GM21723 (cell line): ENCODE results near the gene SLC1A2.
"Not testable (repeated sequence)": the region's sequence is repeated elsewhere in the genome, so short reads cannot be mapped to it uniquely, and the experiment has no call there.

Experiments
- ATAC-seq: cut with Tn5 transposase; IDR thresholded peaks from one replicate; pipeline ENCODE4 v1.9.1; 2021; ENCODE audit warnings: mild to moderate bottlenecking, moderate library complexity; ENCODE audit not compliant: unreplicated experiment

SLC1A2 gene

GRCh38 chr11:35232891-35233330, 186.4 kb downstream of the SLC1A2 start:
- no peak for ATAC-seq

GRCh38 chr11:35231076-35231860, 188.1 kb downstream of the SLC1A2 start:
- no peak for ATAC-seq

GRCh38 chr11:35230388-35230787, 189.0 kb downstream of the SLC1A2 start:
- no peak for ATAC-seq

GRCh38 chr11:35228328-35228725, 191.0 kb downstream of the SLC1A2 start:
- ATAC-seq, result no peak

GRCh38 chr11:35227576-35228327, 191.6 kb downstream of the SLC1A2 start:
- no peak for ATAC-seq

GRCh38 chr11:35226756-35227155, 192.6 kb downstream of the SLC1A2 start:
- not testable (repeated sequence) for ATAC-seq

GRCh38 chr11:35225946-35226520, 193.3 kb downstream of the SLC1A2 start:
- ATAC-seq, result no peak

GRCh38 chr11:35223991-35224390, 195.4 kb downstream of the SLC1A2 start:
- ATAC-seq, result no peak

GRCh38 chr11:35223371-35223796, 196.0 kb downstream of the SLC1A2 start:
- no peak for ATAC-seq

- ATAC-seq, result no peak
Observed at GRCh38 chr11:35218956-35219355, 200.4 kb downstream of the SLC1A2 start.

- no peak for ATAC-seq
Observed at GRCh38 chr11:35216962-35217678, 202.2 kb downstream of the SLC1A2 start.

GRCh38 chr11:35215945-35216344, 203.4 kb downstream of the SLC1A2 start:
- ATAC-seq, result no peak

- no peak for ATAC-seq
Observed at GRCh38 chr11:35214792-35215193, 204.6 kb downstream of the SLC1A2 start.

GRCh38 chr11:35214226-35214770, 205.1 kb downstream of the SLC1A2 start:
- no peak for ATAC-seq

- no peak for ATAC-seq
Observed at GRCh38 chr11:35211952-35212351, 207.4 kb downstream of the SLC1A2 start.

- no peak for ATAC-seq
Observed at GRCh38 chr11:35210876-35211546, 208.3 kb downstream of the SLC1A2 start.

GRCh38 chr11:35208795-35209194, 210.6 kb downstream of the SLC1A2 start:
- ATAC-seq, result no peak

- no peak for ATAC-seq
Observed at GRCh38 chr11:35207471-35208403, 211.6 kb downstream of the SLC1A2 start.

- ATAC-seq, result no peak
Observed at GRCh38 chr11:35206616-35207015, 212.7 kb downstream of the SLC1A2 start.
